GM12878 (cell line): ENCODE measurements around the gene HMGXB3.

Source experiments
- POLR2AphosphoS5 ChIP-seq: IDR thresholded peaks from 2 replicates; pipeline ENCODE4 v1.6.1; 2011; ENCODE audit warnings: mild to moderate bottlenecking, low read length, inconsistent platforms
- RFX5 ChIP-seq: IDR thresholded peaks from 2 replicates; pipeline ENCODE4 v1.6.1; 2011; ENCODE audit warnings: low read depth, low read length, improper control_type of control experiment
- TF ChIP-seq, protein P1 (sequence below), 3 experiments: IDR thresholded peaks in 2 of 3; conservative IDR thresholded peaks in 1 of 3; 2 replicates each; pipeline ENCODE4 v1.5.1; 2011; ENCODE audit warnings: low read depth in 3 of 3, low read length in 3 of 3, mild to moderate bottlenecking in 3 of 3, control low read depth in 2 of 3, moderate library complexity in 2 of 3, inconsistent platforms in 1 of 3, mixed read lengths in 1 of 3; ENCODE audit not compliant: control insufficient read depth in 2 of 3, insufficient read depth in 1 of 3; ENCODE audit errors: extremely low read depth in 1 of 3

DNA sequence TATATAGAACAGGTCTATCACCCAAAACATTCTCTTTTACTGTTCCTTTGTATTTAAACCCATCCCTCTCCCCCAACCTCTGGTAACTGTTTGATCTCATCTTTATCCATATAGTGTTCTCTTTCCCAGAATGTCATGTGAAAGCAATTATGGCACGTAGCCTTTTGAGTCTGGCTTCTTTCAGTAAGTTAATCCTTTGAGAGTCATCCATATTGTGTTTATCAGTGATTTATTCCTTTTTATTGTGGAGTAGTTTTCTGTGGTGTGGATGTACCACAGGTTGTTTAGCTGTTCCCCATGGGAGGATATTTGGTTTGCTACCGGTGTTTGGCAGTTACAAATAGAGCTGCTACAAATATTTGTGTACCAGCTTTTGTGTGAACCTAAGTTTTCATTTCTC lies 38.0 kb downstream of the HMGXB3 start:
- TF ChIP-seq RFX5 (no peak), POLR2AphosphoS5 (no peak)
- TF ChIP-seq, protein P1, sequence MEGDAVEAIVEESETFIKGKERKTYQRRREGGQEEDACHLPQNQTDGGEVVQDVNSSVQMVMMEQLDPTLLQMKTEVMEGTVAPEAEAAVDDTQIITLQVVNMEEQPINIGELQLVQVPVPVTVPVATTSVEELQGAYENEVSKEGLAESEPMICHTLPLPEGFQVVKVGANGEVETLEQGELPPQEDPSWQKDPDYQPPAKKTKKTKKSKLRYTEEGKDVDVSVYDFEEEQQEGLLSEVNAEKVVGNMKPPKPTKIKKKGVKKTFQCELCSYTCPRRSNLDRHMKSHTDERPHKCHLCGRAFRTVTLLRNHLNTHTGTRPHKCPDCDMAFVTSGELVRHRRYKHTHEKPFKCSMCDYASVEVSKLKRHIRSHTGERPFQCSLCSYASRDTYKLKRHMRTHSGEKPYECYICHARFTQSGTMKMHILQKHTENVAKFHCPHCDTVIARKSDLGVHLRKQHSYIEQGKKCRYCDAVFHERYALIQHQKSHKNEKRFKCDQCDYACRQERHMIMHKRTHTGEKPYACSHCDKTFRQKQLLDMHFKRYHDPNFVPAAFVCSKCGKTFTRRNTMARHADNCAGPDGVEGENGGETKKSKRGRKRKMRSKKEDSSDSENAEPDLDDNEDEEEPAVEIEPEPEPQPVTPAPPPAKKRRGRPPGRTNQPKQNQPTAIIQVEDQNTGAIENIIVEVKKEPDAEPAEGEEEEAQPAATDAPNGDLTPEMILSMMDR (IDR thresholded peaks at IDR 0.05 in 2 of 3, conservative IDR thresholded peaks at IDR 0.05 in 1 of 3; ENCODE audit: control insufficient read depth in 2 of 3, extremely low read depth in 1 of 3, insufficient read depth in 1 of 3, low read depth in 3 of 3, low read length in 3 of 3), result no peak
